Measurements from ENCODE around the gene NFATC2IP. TPM values are rescaled to one million over a fixed set of nuclear protein-coding genes. Genes with fewer than 3 reads are reported as not detected.

The NFATC2IP gene
- total and polyA plus RNA-seq, 2 of the 8 experiments (the other 6 are each of a cell fraction or from before 2014, with no cell fraction given) = 54.4 to 71.5 TPM

GRCh38 chr16:28912558-28912957, 38.2 kb upstream of the NFATC2IP start (continued):
- TF ChIP-seq SAP30 (IDR thresholded peaks at IDR 0.05; ENCODE audit: insufficient read depth, insufficient replicate concordance, low read length) (no peak), EP300 (IDR thresholded peaks at IDR 0.05; ENCODE audit: borderline replicate concordance in 1 of 2, low read depth in 2 of 2, low read length in 2 of 2) (no peak), HDAC2 (IDR thresholded peaks at IDR 0.05; ENCODE audit: borderline replicate concordance in 1 of 2, low read depth in 2 of 2, low read length in 2 of 2) (no peak), CEBPB (IDR thresholded peaks at IDR 0.05; ENCODE audit: low read depth, low read length) (no peak), CHD1 (IDR thresholded peaks at IDR 0.05; ENCODE audit: low read depth, low read length) (no peak), YY1 (IDR thresholded peaks at IDR 0.05; ENCODE audit: low read depth, low read length) (no peak), EZH2 (IDR thresholded peaks at IDR 0.05; ENCODE audit: low read depth, low read length, severe bottlenecking) (no peak), SIRT6 (IDR thresholded peaks at IDR 0.05; ENCODE audit: low read length) (no peak)

Measured in H1 (cell line).